Progenitor cell of endocrine pancreas (in vitro differentiated cells): Measurements from ENCODE around the gene NIPAL4. TPM values are rescaled to one million over a fixed set of nuclear protein-coding genes. Genes with fewer than 3 reads are reported as not detected.

Experiments
- DNase-seq: peaks from one replicate; pipeline ENCODE4 v3.0.0; 2021; ENCODE audit warnings: low spot score; ENCODE audit not compliant: unreplicated experiment
- H3K27ac Mint-ChIP-seq: 2 replicates; pipeline ENCODE4 v1.8.0; 2021; ENCODE audit warnings: mild to moderate bottlenecking, moderate library complexity, mixed read lengths
- H3K27me3 Mint-ChIP-seq: 2 replicates; pipeline ENCODE4 v1.8.0; 2021; ENCODE audit warnings: mixed read lengths
- H3K36me3 Mint-ChIP-seq: 2 replicates; pipeline ENCODE4 v1.8.0; 2022; ENCODE audit warnings: mixed read lengths; ENCODE audit not compliant: insufficient read depth
- H3K4me1 Mint-ChIP-seq: 2 replicates; pipeline ENCODE4 v1.8.0; 2021; ENCODE audit warnings: low read depth, mixed read lengths
- H3K4me3 Mint-ChIP-seq: 2 replicates; pipeline ENCODE4 v1.8.0; 2021; ENCODE audit warnings: low read depth, mild to moderate bottlenecking, moderate library complexity, mixed read lengths
- H3K9me3 Mint-ChIP-seq: 2 replicates; pipeline ENCODE4 v1.8.0; 2021; ENCODE audit warnings: low read depth, mixed read lengths
- total RNA-seq: library from RNA; stranded (reverse); gene quantifications from 2 replicates; pipeline ENCODE4 v1.2.1, GENCODE V29; 2021
- TF ChIP-seq, protein P1 (sequence below): fragments of 200-600 bp; sonication (generic); IDR thresholded peaks from one replicate; pipeline ENCODE4 v1.5.0; 2021; ENCODE audit warnings: antibody characterized with exemption, mild to moderate bottlenecking; ENCODE audit not compliant: unreplicated experiment

Gene NIPAL4
- total RNA-seq, 1 donor from 2014 or later, result not detected

- DNase-seq, result no peak
- Mint-ChIP-seq H3K9me3 (no peaks in the 10 kb centered on the region), H3K4me1 (no peaks in the 10 kb centered on the region), H3K27ac (no peak overlapping the region), H3K36me3 (peaks cover 10% of the 10 kb centered on the region), H3K4me3 (no peak overlapping the region), H3K27me3 (no peaks in the 10 kb centered on the region)
- TF ChIP-seq, protein P1, sequence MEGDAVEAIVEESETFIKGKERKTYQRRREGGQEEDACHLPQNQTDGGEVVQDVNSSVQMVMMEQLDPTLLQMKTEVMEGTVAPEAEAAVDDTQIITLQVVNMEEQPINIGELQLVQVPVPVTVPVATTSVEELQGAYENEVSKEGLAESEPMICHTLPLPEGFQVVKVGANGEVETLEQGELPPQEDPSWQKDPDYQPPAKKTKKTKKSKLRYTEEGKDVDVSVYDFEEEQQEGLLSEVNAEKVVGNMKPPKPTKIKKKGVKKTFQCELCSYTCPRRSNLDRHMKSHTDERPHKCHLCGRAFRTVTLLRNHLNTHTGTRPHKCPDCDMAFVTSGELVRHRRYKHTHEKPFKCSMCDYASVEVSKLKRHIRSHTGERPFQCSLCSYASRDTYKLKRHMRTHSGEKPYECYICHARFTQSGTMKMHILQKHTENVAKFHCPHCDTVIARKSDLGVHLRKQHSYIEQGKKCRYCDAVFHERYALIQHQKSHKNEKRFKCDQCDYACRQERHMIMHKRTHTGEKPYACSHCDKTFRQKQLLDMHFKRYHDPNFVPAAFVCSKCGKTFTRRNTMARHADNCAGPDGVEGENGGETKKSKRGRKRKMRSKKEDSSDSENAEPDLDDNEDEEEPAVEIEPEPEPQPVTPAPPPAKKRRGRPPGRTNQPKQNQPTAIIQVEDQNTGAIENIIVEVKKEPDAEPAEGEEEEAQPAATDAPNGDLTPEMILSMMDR, result no peak
Measured at GRCh38 chr5:157506066-157506590, 46.1 kb downstream of the NIPAL4 start.

- TF ChIP-seq, protein P1, result no peak
- Mint-ChIP-seq H3K4me3 (no peak overlapping the region), H3K36me3 (peaks cover 8% of the 10 kb centered on the region), H3K27ac (no peak overlapping the region), H3K4me1 (no peaks in the 10 kb centered on the region), H3K27me3 (no peaks in the 10 kb centered on the region), H3K9me3 (no peaks in the 10 kb centered on the region)
- no peak for DNase-seq
Measured at GRCh38 chr5:157506981-157507780, 47.2 kb downstream of the NIPAL4 start.

- TF ChIP-seq, protein P1, result no peak
- no peak for DNase-seq
- no peaks in the 10 kb centered on the region for H3K27me3 Mint-ChIP-seq
- no peak overlapping the region for H3K4me3 Mint-ChIP-seq
- peaks cover 10% of the 10 kb centered on the region for H3K36me3 Mint-ChIP-seq
- H3K4me1 Mint-ChIP-seq, result no peaks in the 10 kb centered on the region
- H3K9me3 Mint-ChIP-seq, result no peaks in the 10 kb centered on the region
- peak overlapping the region; percentile 43 for H3K27ac Mint-ChIP-seq
Measured at GRCh38 chr5:157509093-157509492, 49.1 kb downstream of the NIPAL4 start.

- no peaks in the 10 kb centered on the region for H3K9me3 Mint-ChIP-seq
Measured at GRCh38 chr5:157509587-157509986, 49.6 kb downstream of the NIPAL4 start.

GRCh38 chr5:157510682-157511081 lies 50.7 kb downstream of the NIPAL4 start:
- Mint-ChIP-seq H3K4me1 (no peaks in the 10 kb centered on the region), H3K36me3 (peaks cover 10% of the 10 kb centered on the region), H3K27me3 (no peaks in the 10 kb centered on the region), H3K27ac (no peak overlapping the region), H3K4me3 (no peak overlapping the region), H3K9me3 (no peaks in the 10 kb centered on the region)
- TF ChIP-seq, protein P1, result no peak
- DNase-seq, result no peak

More at GRCh38 chr5:157509587-157509986, 49.6 kb downstream of the NIPAL4 start:
- Mint-ChIP-seq H3K27me3 (no peaks in the 10 kb centered on the region), H3K4me3 (no peak overlapping the region), H3K27ac (no peak overlapping the region), H3K36me3 (peaks cover 10% of the 10 kb centered on the region), H3K4me1 (no peaks in the 10 kb centered on the region)
- TF ChIP-seq, protein P1, result no peak
- no peak for DNase-seq
